GM19438 (cell line): ENCODE data around the gene COCH.
"Not testable (repeated sequence)": the region's sequence is repeated elsewhere in the genome, so short reads cannot be mapped to it uniquely, and the experiment has no call there.

Experiments used
- ATAC-seq: cut with Tn5 transposase; IDR thresholded peaks from one replicate; pipeline ENCODE4 v1.9.1; 2021; ENCODE audit warnings: low read depth; ENCODE audit not compliant: unreplicated experiment

The COCH gene

GRCh38 chr14:30874999-30875787 is 834 bp downstream of the COCH start:
- peak; percentile 31 for ATAC-seq

GRCh38 chr14:30875788-30876053 is 1.4 kb downstream of the COCH start:
- ATAC-seq = no peak

GRCh38 chr14:30876692-30877091 is 2.3 kb downstream of the COCH start:
- ATAC-seq = no peak

GRCh38 chr14:30882431-30882830 is 8.1 kb downstream of the COCH start:
- ATAC-seq = no peak

- ATAC-seq = no peak
Measured at GRCh38 chr14:30883508-30884294, 9.3 kb downstream of the COCH start.

- ATAC-seq = no peak
Measured at GRCh38 chr14:30884901-30885300, 10.5 kb downstream of the COCH start.

- no peak for ATAC-seq
Measured at GRCh38 chr14:30885840-30886740, 11.7 kb downstream of the COCH start.

GRCh38 chr14:30888480-30889243 is 14.3 kb downstream of the COCH start:
- ATAC-seq = no peak

- no peak for ATAC-seq
Measured at GRCh38 chr14:30889244-30889594, 14.9 kb downstream of the COCH start.

GRCh38 chr14:30893819-30894218 is 19.5 kb downstream of the COCH start:
- ATAC-seq = no peak

GRCh38 chr14:30894923-30895515 is 20.7 kb downstream of the COCH start:
- ATAC-seq = no peak

GRCh38 chr14:30896435-30896834 is 22.1 kb downstream of the COCH start:
- no peak for ATAC-seq

- ATAC-seq = not testable (repeated sequence)
Measured at GRCh38 chr14:30897121-30897520, 22.8 kb downstream of the COCH start.

GRCh38 chr14:30903285-30904124 is 29.1 kb downstream of the COCH start:
- ATAC-seq = no peak

- ATAC-seq = no peak
Measured at GRCh38 chr14:30906752-30907658, 32.6 kb downstream of the COCH start.

GRCh38 chr14:30907659-30908057 is 33.3 kb downstream of the COCH start:
- ATAC-seq = no peak

- ATAC-seq = no peak
Measured at GRCh38 chr14:30908826-30909225, 34.5 kb downstream of the COCH start.

- ATAC-seq = no peak
Measured at GRCh38 chr14:30914812-30915211, 40.5 kb downstream of the COCH start.
